Spinal cord (tissue), 10 donors: Measurements from ENCODE around the gene ACOX3. TPM values are rescaled to one million over a fixed set of nuclear protein-coding genes. Genes with fewer than 3 reads are reported as not detected.

Experiments used
- DNase-seq, 6 donors: peaks; one replicate each; pipeline versions ENCODE4 v3.0.0 to v3.0.0-alpha.2; 2013 to 2015; ENCODE audit warnings: low spot score in 6 of 6, low read depth in 4 of 6
- H3K27ac ChIP-seq: one replicate; pipeline ENCODE4 v1.5.1; 2013; ENCODE audit warnings: low read depth, low read length, control low read depth
- H3K27me3 ChIP-seq: one replicate; pipeline ENCODE4 v1.6.1; 2013; ENCODE audit warnings: low read length; ENCODE audit not compliant: control insufficient read depth, insufficient read depth
- H3K36me3 ChIP-seq: one replicate; pipeline ENCODE4 v1.6.1; 2013; ENCODE audit warnings: low read length; ENCODE audit not compliant: control insufficient read depth, insufficient read depth
- H3K4me1 ChIP-seq: one replicate; pipeline ENCODE4 v1.6.1; 2013; ENCODE audit warnings: low read length; ENCODE audit not compliant: control insufficient read depth, insufficient read depth
- H3K4me3 ChIP-seq: one replicate; pipeline ENCODE4 v1.5.1; 2013; ENCODE audit warnings: low read depth, low read length, control low read depth
- H3K9me3 ChIP-seq: one replicate; pipeline ENCODE4 v1.6.1; 2013; ENCODE audit warnings: low read length; ENCODE audit not compliant: control insufficient read depth, insufficient read depth
- WGBS: methylation state at CpG from one replicate; pipeline ENCODE4 v1.1.5; 2013; ENCODE audit warnings: missing lambda C conversion rate; ENCODE audit not compliant: insufficient coverage; 5-methylcytosine and 5-hydroxymethylcytosine counted together
- polyA plus RNA-seq, 2 donors: library from polyadenylated mRNA; unstranded; fragments of 120-200 nt; gene quantifications; one replicate each; pipeline ENCODE4 v1.2.1, GENCODE V29; 2013; ENCODE audit not compliant: insufficient read length in 2 of 2
- total RNA-seq, 2 donors: library from RNA; depleted of rRNA in 1 of 2; stranded (reverse); fragments of 120-200 nt in 1 of 2; fragments of >200 nt in 1 of 2; gene quantifications; one replicate each; pipeline versions ENCODE4 v1.2.3 to v1.2.4, GENCODE V29; 2013 to 2014
- donor health status: healthy.

Gene ACOX3
- total and polyA plus RNA-seq, 4 donors = 21.2 to 28.7 (median 23.6) TPM

- Histone ChIP-seq H3K27me3 (no peaks in the 10 kb centered on the region), H3K9me3 (no peaks in the 10 kb centered on the region), H3K27ac (no peak overlapping the region), H3K4me3 (no peak overlapping the region), H3K36me3 (peaks cover 86% of the 10 kb centered on the region), H3K4me1 (peaks cover 5% of the 10 kb centered on the region)
- DNase-seq = no peak
- WGBS = 94% methylated on average over 4 of the region's 6 CpGs
Measured at GRCh38 chr4:8379771-8380170, 60.8 kb downstream of the ACOX3 start.

GRCh38 chr4:8379281-8379680 lies 61.2 kb downstream of the ACOX3 start:
- peaks cover 5% of the 10 kb centered on the region for H3K4me1 ChIP-seq
- H3K27ac ChIP-seq = no peak overlapping the region
- no peaks in the 10 kb centered on the region for H3K27me3 ChIP-seq
- DNase-seq = no peak
- H3K9me3 ChIP-seq = no peaks in the 10 kb centered on the region
- peaks cover 86% of the 10 kb centered on the region for H3K36me3 ChIP-seq
- H3K4me3 ChIP-seq = no peak overlapping the region
- 88% methylated on average over 12 of the region's 12 CpGs for WGBS

GRCh38 chr4:8378776-8379175 lies 61.7 kb downstream of the ACOX3 start:
- peaks cover 86% of the 10 kb centered on the region for H3K36me3 ChIP-seq
- no peaks in the 10 kb centered on the region for H3K27me3 ChIP-seq
- no peak overlapping the region for H3K27ac ChIP-seq
- H3K4me3 ChIP-seq = no peak overlapping the region
- no peak for DNase-seq
- peaks cover 3% of the 10 kb centered on the region for H3K4me1 ChIP-seq
- H3K9me3 ChIP-seq = no peaks in the 10 kb centered on the region
- 73% methylated on average over 9 of the region's 9 CpGs for WGBS

GRCh38 chr4:8378101-8378724 lies 62.3 kb downstream of the ACOX3 start:
- H3K4me1 ChIP-seq = no peaks in the 10 kb centered on the region
- H3K4me3 ChIP-seq = no peak overlapping the region
- no peak overlapping the region for H3K27ac ChIP-seq
- peaks cover 86% of the 10 kb centered on the region for H3K36me3 ChIP-seq
- no peak for DNase-seq
- H3K9me3 ChIP-seq = no peaks in the 10 kb centered on the region
- H3K27me3 ChIP-seq = no peaks in the 10 kb centered on the region
- 90% methylated on average over 8 of the region's 17 CpGs for WGBS

GRCh38 chr4:8377103-8378075 lies 63.1 kb downstream of the ACOX3 start:
- Histone ChIP-seq H3K4me1 (no peaks in the 10 kb centered on the region), H3K36me3 (peaks cover 89% of the 10 kb centered on the region), H3K9me3 (no peaks in the 10 kb centered on the region), H3K4me3 (no peak overlapping the region), H3K27ac (no peak overlapping the region), H3K27me3 (no peaks in the 10 kb centered on the region)
- DNase-seq = peak in 1 of 6 donors; percentile 22
- 86% methylated on average over 38 of the region's 39 CpGs for WGBS

- H3K36me3 ChIP-seq = peaks cover 89% of the 10 kb centered on the region
- no peak overlapping the region for H3K27ac ChIP-seq
- no peaks in the 10 kb centered on the region for H3K4me1 ChIP-seq
- no peak for DNase-seq
- WGBS = 50% methylated on average over 18 of the region's 20 CpGs
- H3K4me3 ChIP-seq = no peak overlapping the region
- no peaks in the 10 kb centered on the region for H3K9me3 ChIP-seq
- H3K27me3 ChIP-seq = no peaks in the 10 kb centered on the region
Measured at GRCh38 chr4:8376361-8377102, 64.0 kb downstream of the ACOX3 start.

- Histone ChIP-seq H3K4me3 (no peak overlapping the region), H3K9me3 (no peaks in the 10 kb centered on the region), H3K36me3 (peaks cover 85% of the 10 kb centered on the region), H3K27me3 (no peaks in the 10 kb centered on the region), H3K27ac (no peak overlapping the region), H3K4me1 (peaks cover 4% of the 10 kb centered on the region)
- DNase-seq = no peak
- 92% methylated on average over 49 of the region's 49 CpGs for WGBS
Measured at GRCh38 chr4:8374851-8375649, 65.5 kb downstream of the ACOX3 start.

- no peak overlapping the region for H3K27ac ChIP-seq
- no peak for DNase-seq
- WGBS = 93% methylated on average over 11 of the region's 13 CpGs
- H3K27me3 ChIP-seq = no peaks in the 10 kb centered on the region
- peaks cover 86% of the 10 kb centered on the region for H3K36me3 ChIP-seq
- no peak overlapping the region for H3K4me3 ChIP-seq
- no peaks in the 10 kb centered on the region for H3K9me3 ChIP-seq
- peaks cover 4% of the 10 kb centered on the region for H3K4me1 ChIP-seq
Measured at GRCh38 chr4:8373973-8374545, 66.5 kb downstream of the ACOX3 start.
